ENCODE data around the gene TSHR.
A peak's percentile ranks its signal among the peaks of the same experiment; 100 is the strongest.
"Not testable (repeated sequence)": the region's sequence is repeated elsewhere in the genome, so short reads cannot be mapped to it uniquely, and the experiment has no call there.

The TSHR gene

GRCh38 chr14:80955416-80955941 is at the start of gene TSHR:
TSS of gene TSHR (plus strand) at chr14:80955621. CDS start at chr14:80955681, 60 bp downstream.
- no peak for DNase-seq

- no peak for DNase-seq
These were observed 49.1 kb upstream of the TSHR start for GRCh38 chr14:80906336-80906735.

- no peak for DNase-seq
These were observed 48.5 kb upstream of the TSHR start for GRCh38 chr14:80906946-80907345.

- DNase-seq: not testable (repeated sequence)
These were observed 43.4 kb upstream of the TSHR start for GRCh38 chr14:80912013-80912412.

- no peak for DNase-seq
These were observed 35.8 kb upstream of the TSHR start for GRCh38 chr14:80919622-80920021.

GRCh38 chr14:80923368-80923767 is 32.1 kb upstream of the TSHR start:
- no peak for DNase-seq

GRCh38 chr14:80924365-80925103 is 30.9 kb upstream of the TSHR start:
- no peak for DNase-seq

GRCh38 chr14:80926397-80927082 is 28.9 kb upstream of the TSHR start:
- no peak for DNase-seq

- DNase-seq: no peak
These were observed 28.1 kb upstream of the TSHR start for GRCh38 chr14:80927083-80927989.

- DNase-seq: no peak
These were observed 25.3 kb upstream of the TSHR start for GRCh38 chr14:80930095-80930494.

- DNase-seq: no peak
These were observed 24.5 kb upstream of the TSHR start for GRCh38 chr14:80930836-80931389.

- no peak for DNase-seq
These were observed 22.1 kb upstream of the TSHR start for GRCh38 chr14:80933282-80933681.

GRCh38 chr14:80933686-80934085 is 21.7 kb upstream of the TSHR start:
- no peak for DNase-seq

- DNase-seq: no peak
These were observed 15.3 kb upstream of the TSHR start for GRCh38 chr14:80940146-80940545.

- DNase-seq: peak; percentile 85
These were observed 13.9 kb upstream of the TSHR start, which contains the start of gene CEP128 for GRCh38 chr14:80941241-80942185. TSS of gene CEP128 (minus strand) at chr14:80941738.

GRCh38 chr14:80942191-80942600 is 13.2 kb upstream of the TSHR start:
- no peak for DNase-seq

- no peak for DNase-seq
These were observed 10.4 kb upstream of the TSHR start for GRCh38 chr14:80944861-80945617.

GRCh38 chr14:80946187-80946586 is 9.2 kb upstream of the TSHR start:
- no peak for DNase-seq

GRCh38 chr14:80946797-80947196 is 8.6 kb upstream of the TSHR start:
- no peak for DNase-seq

GRCh38 chr14:80948291-80948690 is 7.1 kb upstream of the TSHR start:
- no peak for DNase-seq

GRCh38 chr14:80951491-80951890 is 3.9 kb upstream of the TSHR start:
- DNase-seq: no peak
